HG02870 (cell line): ENCODE results near the gene CIAO2A.
"Not testable (repeated sequence)": the region's sequence is repeated elsewhere in the genome, so short reads cannot be mapped to it uniquely, and the experiment has no call there.

Source experiments
- ATAC-seq: cut with Tn5 transposase; IDR thresholded peaks from one replicate; pipeline ENCODE4 v1.9.1; 2021; ENCODE audit warnings: mild to moderate bottlenecking, moderate library complexity; ENCODE audit not compliant: unreplicated experiment

The CIAO2A gene, protein sequence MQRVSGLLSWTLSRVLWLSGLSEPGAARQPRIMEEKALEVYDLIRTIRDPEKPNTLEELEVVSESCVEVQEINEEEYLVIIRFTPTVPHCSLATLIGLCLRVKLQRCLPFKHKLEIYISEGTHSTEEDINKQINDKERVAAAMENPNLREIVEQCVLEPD

DNA sequence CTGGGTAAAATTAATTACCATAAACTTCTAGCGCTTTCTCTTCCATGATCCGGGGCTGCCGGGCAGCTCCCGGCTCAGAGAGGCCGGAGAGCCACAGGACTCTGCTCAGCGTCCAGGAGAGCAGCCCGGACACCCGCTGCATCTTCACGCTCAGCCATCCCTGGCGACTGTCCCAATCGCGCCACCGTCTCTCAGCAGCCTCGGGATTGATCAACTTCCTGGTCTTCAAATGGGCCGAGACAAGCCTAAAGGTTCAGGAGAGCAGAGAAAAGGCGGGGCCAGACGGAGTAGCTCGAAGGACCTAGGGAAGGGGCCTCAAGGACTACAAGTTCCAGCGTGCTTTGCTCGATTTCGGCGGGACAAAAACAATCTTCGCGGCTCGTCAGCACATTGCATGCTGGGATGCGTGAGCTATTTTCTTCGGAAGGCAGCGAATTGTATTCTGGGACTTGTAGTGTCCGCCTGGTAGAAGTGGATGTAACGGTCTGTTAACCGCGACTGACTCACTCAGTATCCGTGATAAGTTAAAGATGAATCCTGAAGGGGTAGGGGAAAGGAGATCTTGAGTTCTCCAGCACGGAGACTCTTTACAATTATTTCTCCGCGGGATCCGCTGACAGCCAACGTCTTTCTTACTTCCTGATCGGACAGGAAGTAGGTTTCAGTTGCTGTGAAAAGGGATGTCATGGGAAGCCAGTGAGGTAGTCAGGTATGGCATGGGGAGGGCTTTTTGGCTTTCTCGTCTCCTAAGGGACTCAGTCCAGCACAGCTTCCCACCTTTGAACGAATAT lies at the start of gene CIAO2A:
Gene CIAO2A (minus strand): TSS at position 212 of the 791 bp plus-strand sequence. CDS start 70 bp downstream, at position 142.
- peak; percentile 65 for ATAC-seq

DNA sequence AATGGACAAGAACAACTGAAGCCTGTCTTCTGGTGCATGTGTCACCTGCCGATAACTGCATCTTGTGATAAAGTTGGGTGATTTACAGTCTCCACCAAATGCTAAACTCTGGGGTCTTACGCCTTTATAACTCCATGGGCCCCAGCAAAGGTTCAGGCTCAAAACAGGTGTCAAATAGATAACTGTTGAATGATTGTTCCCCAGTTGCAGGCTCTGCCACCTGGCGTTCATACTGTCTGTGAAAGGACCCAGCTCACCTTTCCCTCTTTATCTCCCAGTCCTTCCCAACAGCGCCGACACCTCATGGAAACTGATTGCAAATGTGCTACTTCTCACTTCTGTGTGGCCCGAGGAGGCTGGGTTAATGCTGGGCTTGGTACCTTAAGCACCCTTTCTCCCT lies 49.6 kb upstream of the CIAO2A start:
- no peak for ATAC-seq

DNA sequence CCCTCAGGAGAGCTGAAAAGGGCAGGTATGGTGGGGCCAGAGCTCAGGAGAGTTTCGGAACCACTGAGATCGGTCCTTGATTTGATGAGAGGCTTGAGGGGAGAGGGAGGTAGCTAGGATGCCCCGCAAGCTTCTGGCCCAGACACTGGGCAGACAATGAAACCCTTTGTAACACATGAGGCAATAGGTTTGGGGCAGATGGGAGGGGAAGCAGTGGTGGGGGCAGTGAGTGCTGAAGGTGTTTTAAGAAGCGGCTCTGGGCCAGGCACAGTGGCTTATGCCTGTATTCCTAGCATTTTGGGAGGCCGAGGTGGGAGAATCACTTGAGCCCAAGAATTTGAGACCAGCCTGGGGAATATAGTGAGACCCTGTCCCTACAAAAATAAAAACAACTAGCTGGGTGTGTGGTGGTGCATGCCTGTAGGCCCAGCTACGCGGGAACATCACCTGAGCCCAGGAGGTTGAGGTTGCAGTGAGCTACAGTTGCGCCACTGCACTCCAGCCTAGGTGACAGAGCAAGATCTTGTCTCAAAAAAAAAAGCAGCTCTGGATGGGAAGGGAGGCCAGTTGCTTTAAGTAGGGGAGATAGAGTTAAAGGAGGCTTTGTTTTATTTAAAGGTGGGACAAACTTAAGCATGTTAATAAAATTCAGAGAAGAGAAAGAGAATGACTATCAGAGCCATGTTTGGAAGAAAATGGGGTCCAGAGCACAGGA lies 48.3 kb upstream of the CIAO2A start:
- no peak for ATAC-seq

DNA sequence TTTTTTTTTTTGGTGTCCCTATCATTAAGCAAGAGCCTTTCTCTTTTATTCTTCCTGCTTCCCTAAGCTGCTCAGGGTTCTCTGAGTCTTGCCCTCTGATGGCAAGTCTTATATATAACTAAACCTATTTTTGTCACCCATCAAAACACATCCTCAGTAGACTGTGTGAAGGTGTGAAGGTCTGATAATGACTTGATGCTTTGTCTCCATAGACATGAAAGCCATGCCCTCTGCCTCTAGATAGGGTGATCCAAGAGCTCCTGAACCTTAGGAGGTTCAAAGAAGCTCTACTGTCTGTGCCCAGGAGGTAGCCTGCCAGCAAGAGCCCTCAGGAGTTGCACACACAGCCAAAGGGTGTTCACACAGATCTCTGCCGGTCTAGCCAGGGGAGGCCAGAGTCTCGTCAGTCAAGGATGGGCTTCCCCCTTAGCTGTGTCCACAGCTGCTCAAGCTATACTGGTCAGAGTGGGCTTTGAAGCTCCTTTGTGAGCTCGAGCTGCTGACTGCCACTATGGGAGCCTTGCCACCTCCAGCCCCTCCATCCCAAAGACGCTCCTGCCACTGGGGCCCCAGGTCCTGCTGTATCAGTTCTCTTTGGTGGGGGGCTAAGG lies 44.8 kb upstream of the CIAO2A start:
- no peak for ATAC-seq

DNA sequence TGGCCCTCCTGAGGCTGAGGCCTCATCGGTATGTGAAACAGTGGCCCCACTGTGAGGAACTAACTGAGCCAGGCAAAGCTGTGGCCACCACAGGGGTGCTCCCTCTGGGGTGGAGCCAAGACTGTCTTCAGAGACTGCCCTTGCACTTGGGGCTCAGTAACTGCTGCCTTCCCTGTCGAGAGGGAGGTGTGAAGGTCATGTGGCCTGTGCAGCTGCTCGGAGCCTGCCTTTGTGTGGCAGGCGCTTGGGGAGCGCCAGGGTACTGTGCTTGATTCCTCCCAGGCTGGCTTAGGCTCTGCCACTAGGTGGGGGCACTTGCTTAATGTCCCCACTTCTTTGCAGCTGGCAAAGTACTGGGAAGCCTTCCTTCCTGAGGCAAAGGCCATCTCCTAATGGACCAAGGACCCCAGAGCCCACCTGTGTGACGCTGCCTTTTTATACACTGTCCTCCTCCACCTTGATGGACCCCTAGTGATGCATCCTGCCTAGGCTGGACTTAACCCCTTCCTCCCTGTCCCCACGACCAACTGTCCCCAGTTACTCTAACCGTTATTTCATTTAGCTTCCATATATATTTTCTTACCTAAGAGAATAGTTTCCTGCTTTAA lies 43.7 kb upstream of the CIAO2A start:
- no peak for ATAC-seq

DNA sequence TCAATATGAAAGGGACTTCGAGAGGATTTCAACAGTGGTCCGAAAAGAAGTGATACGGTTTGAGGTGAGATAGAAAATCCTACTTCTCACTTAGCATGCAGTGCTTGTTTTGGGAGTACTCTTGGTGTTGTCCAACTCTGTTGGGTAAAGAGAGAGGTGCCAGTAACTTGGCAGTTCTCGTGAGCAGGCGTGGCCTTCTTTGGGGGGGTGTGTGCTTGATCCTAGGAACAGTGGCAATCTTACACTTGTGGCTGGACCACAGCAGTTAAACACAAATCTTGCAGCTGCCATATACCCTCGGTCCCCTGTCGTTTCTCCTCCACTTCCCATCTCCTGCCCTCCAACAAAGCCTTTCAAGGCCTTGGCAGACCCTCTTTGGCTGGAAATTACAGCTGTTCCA lies 42.7 kb upstream of the CIAO2A start:
- ATAC-seq = no peak

DNA sequence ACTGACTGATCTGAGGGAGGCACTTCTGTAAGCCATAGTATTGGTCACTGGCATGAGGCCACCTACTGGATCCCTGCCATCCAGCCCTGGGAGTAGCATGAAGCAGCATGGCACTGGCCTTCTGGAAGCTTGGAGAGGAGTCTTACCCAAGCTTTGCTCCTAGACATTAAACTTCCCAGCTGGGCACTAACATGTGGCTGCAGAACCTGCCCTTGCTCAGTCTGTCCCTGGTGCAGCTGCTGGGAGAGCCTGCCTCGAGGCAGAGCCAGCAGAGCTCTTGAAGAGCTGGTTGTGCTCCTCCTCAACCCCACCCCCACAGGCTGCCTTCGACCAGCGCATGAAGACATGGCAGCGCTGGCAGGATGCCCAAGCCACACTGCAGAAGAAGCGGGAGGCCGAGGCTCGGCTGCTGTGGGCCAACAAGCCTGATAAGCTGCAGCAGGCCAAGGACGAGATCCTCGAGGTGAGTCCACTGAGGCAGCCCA lies 40.7 kb upstream of the CIAO2A start:
- no peak for ATAC-seq

DNA sequence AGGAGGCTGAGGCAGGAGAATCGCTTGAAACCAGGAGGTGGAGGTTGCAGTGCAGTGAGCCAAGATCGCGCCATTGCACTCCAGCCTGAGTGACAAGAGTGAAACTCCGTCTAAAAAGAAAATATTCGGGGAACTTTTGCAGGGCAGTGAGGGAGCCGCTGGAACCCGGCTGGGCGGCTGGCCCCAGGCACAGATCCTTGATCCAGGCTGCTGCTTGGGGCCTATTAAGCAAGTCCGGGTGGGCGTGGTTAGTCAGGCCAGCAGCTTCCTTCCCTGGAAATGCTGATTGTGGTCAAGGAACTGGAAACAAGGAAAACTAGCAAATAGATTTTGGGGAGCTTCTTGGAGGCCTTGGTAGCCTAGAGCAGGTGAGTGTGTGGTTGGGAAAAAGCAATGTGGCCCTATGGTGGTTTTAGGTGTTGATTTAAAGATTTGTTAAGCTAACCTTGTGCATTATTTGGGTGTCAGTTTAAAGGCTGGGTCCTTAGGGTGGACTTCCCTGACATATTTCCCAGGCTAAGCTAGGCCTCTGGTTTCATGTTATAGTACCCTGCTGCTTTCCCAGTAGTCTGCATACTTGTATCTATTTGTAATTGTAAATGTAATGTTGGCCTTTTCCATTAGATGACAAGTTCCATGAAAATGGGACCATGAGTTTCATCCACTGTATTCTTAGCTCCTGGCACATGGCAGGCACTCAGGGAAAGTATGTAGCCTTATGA lies 40.1 kb upstream of the CIAO2A start:
- ATAC-seq = no peak

DNA sequence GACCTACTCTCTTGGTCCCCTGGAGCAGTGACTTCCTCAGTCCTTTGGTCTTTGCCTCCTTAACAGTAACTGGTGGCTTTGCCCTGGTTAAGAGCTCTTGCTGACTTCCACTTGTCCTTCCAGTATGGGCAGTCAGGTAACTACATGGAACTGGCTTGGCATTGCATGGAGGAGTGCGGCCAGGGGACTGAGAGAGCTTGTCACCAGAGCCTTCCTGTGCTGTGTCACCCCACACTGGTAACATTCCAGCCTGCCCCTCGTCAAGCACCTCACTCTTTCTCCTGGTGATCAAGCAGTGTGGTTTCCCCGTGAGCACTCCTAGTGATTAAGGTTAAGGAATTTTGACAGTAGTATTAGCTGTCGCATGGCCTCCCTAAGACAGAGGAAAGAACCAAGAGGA lies 38.6 kb upstream of the CIAO2A start:
- no peak for ATAC-seq

DNA sequence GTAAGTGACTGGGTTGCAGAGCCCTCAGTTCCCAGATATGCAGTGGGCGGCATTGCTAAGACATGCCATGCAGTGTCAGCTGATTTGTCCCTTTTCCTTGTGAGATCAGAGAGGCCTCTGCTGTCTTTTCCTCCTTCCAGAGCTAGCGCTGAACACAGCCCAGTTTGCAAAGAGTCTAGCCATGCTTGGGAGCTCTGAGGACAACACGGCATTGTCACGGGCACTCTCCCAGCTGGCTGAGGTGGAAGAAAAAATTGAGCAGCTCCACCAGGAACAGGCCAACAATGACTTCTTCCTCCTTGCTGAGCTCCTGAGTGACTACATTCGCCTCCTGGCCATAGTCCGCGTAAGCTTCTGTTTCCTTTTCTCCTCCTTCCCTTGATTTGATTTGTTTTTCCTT lies 37.9 kb upstream of the CIAO2A start:
- no peak for ATAC-seq

DNA sequence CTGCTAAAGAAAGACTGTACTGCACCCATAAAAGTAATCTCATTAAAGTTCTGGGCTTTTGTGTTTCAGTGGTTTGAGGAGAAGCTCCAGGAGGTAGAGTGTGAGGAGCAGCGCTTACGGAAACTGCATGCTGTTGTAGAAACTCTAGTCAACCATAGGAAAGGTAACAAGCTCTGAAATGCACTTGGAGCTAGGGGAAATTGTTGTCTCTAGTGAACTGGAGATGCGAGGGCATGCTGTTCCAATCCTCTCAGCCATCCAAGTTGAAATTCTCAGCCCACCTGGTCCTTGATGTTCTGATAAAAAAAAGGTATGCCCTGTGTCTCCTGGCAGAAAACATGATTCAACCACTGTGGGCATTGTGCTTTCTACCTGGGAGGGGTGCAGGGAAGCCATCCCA lies 36.5 kb upstream of the CIAO2A start:
- ATAC-seq = no peak

DNA sequence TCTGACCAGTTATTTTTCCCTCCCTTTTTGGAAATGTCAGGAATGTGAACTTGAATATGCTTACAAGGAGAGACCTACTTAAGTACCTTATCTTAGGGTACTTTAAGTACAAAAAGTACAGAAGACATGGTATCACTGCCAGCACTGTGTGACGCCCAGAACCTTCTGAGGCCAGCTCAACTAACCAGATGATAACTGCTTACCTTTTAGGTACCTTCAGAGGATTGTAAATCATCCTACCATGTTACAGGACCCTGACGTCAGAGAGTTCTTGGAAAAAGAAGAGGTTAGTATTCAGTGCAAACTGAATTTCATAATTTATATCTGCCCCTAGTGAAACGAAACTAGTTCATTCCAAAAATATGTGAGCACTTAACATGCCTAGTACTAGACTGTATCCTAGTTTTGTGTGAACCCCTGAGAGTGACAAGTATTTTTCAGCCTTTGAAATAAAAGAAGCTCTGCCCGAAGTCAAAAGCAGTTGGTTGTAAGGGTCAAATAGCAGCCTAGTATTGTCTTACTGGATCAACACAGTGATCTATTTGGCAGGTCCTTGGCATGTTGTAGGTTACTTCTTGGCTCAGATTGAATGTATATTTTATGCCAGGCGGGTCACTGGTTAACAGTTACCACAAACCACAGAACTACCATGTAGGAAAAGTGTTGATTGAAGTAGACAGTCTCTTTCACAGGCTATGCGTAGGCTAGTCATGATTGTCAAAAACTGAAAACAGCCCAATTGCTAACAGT lies 34.1 kb upstream of the CIAO2A start:
- no peak for ATAC-seq

DNA sequence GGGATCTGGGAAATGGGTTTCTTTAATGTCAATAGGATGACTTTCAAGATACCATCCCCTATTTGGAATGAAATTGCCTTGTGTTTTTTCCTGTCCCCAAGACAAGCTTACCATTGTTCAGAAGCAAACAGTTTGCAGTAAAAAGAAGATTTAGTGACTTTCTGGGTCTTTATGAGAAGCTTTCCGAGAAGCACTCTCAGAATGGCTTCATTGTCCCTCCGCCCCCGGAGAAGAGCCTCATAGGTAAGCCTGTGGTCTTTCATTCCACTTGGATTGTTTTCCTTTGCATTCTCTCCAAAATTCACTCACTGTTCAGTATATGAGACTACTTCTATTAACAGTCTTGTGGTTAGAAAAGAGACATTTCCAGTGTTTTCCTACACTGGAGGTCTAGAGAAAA lies 32.3 kb upstream of the CIAO2A start:
- no peak for ATAC-seq

DNA sequence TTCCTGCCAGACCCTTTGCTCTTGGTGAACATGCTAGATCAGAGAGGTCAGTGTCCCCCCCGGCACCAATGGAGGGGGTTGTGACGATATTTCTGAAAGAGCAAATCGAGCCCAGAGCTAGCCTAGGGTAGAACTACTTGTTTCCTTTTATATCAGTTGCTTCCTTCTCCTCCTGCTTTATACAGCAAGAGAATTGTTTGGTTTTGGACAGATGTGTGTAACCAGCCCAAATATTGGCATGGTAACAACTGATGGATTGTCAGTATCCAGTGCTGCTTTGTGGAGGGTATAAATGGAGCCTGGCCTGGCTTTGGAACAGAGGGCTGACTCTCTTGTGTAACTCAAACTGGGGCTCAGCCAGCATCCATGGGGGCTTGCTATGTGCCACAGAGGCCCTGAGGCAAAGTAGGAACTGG lies 29.3 kb upstream of the CIAO2A start:
- no peak for ATAC-seq

DNA sequence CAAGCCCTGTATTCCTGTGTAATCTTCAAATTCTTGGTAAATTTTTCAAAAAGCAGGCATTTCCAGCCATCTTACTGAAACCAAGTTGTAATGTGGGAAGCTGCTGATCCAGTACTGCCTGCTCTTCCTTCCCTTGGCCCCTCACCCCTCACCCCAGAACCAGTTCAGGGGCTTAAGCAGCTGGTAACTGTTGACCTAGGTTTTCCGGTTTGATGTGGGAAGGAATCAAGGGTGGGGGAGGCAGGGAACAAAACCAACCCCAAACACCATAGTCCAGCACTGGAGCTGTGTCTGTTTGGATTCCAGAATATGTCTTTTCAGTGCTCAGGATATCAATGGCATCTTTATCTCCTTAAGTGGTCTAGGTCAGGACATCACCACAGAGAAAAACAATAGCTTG lies 28.8 kb upstream of the CIAO2A start:
- ATAC-seq = no peak

DNA sequence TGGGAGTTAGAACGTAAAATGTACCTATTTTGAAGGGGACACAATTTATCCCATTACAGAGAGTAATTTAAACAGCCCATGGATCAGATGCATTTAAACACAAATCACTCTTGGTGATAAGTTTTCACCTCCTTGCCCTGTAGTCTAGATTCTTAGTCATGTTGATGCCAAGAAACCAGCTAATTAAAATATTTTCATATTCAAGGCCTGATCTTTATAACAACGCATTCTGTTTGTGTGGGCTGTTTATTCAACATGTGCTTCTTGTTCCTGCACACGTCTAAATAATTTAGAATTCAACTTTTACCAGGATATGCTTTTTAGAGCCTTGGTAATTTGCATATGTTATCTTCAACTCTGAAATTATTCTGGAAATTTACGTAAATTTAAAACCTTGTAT lies 28.0 kb upstream of the CIAO2A start:
- no peak for ATAC-seq

DNA sequence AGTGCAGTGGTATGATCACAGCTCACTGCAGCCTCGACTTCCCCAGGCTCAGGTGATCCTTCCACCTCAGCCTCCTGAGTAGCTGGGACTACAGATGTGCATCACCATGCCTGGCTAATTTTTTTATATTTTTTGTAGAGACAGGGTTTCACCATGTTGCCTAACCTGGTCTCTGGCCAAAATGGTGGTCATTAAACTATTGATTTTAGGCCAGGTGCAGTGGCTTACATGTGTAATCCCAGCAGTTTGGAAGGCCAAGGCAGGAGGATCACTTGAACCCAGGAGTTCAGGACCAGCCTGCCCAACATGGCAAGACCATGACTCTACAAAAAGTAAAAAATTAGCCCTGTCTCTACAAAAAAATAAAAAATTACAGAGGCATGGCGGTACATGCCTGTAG lies 26.7 kb upstream of the CIAO2A start:
- not testable (repeated sequence) for ATAC-seq

DNA sequence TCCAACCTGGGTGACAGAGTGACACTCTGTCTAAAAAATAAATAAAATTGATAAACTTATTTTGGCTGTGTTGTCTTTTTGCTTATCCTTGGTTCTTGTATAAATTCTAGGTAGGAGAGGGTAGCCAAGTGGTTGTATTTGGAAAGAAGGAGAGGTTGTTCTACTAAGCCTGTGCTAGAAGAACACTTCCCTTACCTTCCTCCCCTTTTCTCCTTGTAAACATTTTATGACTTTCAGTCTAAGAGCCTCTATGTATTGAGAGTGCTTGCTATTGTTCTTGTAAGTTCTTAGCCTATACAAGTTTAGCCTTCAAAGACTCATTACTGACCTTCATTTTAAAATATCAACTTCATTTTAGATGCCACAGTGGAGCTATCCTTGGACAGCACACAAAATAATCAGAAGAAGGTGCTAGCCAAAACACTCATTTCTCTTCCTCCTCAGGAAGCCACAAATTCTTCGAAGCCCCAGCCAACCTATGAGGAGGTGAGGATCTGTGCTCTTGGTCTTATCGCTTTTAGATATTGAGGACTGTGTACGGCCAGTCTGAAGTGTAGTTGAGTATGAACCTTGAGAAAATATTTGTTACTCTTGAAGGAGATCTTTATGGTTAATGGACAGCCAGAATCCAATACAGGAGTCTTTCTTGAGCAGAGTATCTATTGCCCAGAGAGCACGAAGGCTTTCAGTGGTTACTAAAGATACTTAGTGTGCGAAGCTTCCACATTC lies 24.3 kb upstream of the CIAO2A start:
- ATAC-seq = no peak

DNA sequence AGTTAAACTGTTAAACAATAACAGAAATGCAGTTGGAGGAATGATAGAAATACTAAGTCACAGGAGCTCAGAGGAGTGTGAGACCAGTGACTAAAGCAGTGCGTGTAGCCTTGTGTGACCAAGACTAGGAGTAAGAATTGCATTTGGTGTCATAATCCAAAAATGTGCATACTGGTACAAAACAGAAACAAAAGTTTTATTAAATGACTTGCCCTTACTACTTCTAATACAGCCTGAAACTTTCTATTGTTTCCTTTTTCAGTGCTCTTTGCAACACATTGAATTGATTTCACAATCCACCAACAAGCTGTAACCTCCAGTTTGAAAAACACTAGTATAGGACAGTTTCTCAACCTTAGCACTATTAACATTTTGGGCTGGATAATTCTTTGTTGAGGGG lies 19.3 kb upstream of the CIAO2A start:
- ATAC-seq = peak; percentile 48
